Activated T-cell treated with anti-CD3 and anti-CD28 coated beads for 48 hours (primary cell): ENCODE results near the gene TASOR2.

ENCODE experiments used
- DNase-seq: peaks from one replicate; pipeline ENCODE4 v3.0.0-alpha.2; 2020; ENCODE audit warnings: low read depth

The TASOR2 gene

DNA sequence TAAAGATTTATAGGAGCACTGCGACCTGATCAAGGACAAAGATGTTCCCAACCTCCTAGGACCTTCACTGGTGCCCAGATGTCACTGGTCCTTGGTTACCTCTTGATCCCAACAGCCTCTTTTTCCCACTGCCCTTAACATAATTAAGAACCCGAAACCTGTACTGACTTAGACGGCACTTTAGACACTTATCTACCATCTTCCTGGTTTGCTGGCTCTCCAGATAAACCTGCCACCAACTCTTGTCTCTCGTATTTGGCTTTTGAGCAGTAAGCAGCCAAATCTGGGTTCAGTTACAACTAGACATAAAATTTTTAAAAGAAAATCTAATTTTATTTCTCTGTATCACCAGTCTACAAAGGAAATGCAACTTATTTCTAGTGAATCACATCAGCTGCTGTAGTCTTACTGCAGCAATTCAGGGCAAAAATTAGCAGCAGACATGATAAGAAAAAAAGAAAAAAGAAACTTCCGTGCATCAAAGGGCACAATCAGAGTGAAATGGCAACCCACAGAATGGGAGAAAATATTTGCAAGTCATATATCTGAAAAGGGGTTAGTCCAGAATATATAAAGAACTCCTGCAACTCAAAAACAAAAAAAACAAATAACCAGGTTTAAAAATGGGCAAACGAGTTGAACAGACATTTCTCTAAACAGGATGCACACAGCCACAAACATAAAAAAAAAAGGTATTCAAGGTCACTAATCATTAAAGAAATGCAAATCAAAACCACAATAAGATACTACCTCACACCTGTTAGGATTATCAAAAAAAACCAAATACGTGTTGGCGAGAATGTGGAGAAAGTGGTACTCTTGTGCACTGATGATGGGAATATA, 27.7 kb upstream of the TASOR2 start:
- DNase-seq = no peak

DNA sequence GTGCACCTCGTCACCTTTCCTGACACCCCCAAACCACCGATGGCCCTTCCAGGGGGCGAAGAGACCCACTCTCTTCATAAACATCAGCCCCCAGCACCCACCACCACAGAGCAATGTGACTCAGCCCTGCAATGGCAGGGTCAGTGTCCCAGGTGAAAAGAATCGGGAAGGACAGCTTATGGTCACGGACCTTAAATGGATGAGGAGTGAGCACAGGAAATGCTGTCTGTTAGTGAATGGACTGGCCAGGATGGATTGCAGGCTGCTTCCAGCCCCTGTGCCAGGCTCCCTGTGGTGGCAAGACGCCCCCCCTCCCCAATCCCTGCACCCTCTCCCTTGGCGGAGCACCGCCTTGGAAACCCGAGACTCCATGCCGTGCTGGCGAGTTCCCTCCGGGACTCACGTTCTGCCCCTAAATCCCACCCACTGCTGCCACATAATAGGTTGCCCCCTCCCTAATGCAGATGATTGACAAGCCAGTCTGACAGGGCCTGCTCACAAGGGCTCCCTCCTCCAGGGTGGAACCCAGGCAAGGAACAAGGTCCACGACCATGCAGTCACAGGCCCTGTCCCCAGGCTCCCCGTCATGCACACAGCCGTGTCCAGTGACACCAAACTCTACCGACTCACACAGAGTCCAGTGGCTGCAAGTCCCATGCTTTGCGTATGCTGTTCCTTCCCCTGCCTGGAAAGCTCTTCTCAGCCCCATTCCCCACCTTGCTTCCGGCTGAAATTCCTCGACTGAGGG, 25.6 kb upstream of the TASOR2 start:
- no peak for DNase-seq

- DNase-seq = no peak
Measured at GRCh38 chr10:5659702-5660528, 24.7 kb upstream of the TASOR2 start.

DNA sequence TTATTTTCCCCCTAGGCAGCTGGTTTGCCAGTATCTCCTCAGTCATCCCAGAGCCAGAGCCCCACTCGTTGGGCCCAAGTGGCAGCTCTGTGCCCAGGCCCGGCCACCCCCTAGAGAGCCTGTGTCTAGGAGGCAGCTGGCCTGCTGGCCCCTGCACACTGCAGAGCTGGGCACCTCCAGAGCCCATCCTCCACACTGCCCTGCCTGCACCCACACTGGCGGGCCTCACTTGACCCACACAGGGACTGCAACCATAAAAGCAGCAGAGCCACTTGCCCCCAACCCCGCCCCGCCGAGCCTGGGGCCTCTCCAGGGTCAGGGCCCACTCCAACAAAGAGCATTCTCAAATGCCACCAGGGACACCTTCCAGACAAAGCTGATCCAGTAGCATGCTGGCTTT, 23.6 kb upstream of the TASOR2 start:
- DNase-seq = no peak

- no peak for DNase-seq
Measured at GRCh38 chr10:5662708-5663579, 21.7 kb upstream of the TASOR2 start.

DNA sequence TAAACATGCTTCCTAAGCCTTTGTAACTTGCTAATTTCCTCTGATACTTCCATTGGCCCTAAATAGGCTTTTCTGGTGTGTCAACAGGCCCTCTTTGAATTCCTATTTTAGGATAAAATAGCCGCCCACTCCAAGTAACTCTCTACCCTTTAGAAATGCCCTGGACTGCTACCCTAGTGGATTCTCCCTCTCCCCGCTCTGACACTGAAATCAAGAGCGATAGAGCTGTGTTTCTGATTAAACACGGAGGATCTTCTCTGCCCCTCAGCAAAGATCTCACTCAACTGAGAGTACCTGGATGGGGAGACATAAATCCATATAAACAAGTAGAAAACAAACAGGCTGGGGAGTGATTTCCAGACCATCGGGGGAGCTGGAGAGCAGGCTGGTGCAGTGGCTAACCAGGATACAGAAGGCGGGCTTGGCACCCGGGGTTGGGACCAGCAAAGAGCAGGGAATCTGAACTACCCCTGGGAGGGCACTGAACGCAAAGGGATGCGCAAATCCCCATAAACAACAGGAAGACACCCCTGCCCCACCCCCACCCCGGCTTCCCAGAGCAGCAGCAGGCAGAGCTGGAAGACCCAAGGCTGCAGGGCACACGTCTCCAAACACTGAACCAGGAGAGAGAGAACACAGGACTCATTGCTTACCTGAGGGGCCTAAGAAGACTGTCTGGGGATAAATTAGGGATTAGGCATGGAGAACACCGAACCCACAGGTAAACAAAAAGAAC, 20.8 kb upstream of the TASOR2 start:
- no peak for DNase-seq

DNA sequence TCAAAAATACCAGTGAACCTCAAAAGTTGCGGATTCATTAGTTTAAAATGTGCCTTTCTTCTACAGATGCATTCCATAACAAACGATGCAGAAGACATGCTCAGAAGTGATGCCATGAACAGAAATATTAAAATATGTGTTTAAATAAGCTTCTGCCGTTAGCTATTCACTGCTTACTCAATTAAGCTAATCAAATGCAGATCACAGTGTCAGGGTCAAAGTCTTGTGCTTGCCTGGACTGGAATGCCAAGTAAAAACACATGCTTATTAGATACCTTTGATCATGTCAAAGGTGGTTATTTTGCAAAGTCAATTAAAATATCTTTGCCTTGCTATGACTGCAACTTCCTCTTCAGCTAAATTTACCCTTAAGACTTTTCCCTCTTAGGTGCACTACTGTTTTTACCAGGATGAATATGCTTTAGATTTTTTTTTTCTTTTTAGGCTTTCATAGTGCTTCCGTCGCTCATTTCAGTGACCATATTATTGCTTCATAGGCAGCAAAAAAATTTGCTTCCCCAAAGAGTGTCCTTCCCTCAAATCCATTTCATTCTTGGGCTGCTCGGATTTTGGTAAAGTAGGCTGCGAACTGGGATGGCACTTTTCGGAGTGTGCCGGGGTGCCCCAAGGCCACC, 19.1 kb upstream of the TASOR2 start:
- no peak for DNase-seq

- DNase-seq = peak; percentile 52
Measured at GRCh38 chr10:5666008-5666840, 18.4 kb upstream of the TASOR2 start, which contains the start of gene ASB13. ASB13 (minus strand) TSS chr10:5666595; CDS start chr10:5666551, 44 bp downstream.

DNA sequence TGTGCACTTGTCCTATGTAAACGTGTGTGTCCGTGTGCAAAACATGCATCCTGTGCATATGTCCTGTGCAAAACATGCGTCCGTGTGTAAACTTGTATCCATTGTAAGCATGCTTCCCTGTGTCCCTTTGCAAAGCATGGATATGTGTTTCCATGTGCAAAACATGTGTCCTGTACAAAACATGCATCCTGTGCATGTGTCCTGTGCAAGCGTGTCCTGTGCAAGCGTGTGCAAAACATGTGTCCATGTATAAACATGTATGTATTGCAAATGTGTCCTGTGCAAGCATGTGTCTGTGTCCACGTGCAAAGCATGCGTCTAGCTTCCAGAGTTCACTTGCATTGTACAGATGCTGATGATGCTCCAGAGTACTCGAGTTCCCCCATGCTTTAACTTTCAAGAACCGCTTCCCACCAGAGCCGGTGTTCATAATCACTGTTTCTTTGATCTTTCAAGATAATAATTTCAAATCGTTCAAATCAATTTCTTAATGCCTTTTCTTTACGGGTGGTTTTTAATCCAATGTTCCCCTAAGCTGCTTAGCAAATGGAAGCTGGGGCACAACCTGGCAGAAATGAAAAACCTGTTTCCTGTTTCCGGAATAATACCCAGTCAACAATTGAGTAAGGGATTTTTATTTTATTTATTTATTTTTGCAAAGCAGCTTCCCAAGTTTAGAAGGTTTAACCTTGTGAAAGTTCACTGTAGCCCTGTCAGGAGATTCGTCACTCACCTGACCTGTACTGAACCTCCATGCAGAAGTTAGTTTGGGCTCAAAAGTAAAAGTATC, 17.6 kb upstream of the TASOR2 start:
- no peak for DNase-seq

GRCh38 chr10:5668429-5668828, 16.2 kb upstream of the TASOR2 start:
- no peak for DNase-seq

DNA sequence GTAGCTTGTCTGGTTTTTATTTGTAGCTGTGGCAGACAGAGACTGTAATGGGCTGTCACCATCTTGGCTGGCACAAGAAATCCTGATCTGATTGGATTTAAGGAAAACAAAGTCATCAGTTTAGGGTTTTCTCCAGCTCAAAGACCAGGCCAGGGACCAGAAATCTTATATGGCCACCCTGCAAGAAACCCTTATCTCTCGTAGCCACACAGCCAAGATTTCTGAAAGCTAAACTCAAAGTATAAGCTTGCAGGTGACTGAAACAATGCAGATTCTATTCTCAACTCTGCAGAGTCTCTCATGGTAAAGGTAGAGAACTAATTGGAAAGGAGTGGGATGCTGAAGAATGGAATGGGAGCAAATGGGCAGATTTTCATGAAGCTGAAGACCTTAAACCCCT, 15.0 kb upstream of the TASOR2 start:
- DNase-seq = no peak

DNA sequence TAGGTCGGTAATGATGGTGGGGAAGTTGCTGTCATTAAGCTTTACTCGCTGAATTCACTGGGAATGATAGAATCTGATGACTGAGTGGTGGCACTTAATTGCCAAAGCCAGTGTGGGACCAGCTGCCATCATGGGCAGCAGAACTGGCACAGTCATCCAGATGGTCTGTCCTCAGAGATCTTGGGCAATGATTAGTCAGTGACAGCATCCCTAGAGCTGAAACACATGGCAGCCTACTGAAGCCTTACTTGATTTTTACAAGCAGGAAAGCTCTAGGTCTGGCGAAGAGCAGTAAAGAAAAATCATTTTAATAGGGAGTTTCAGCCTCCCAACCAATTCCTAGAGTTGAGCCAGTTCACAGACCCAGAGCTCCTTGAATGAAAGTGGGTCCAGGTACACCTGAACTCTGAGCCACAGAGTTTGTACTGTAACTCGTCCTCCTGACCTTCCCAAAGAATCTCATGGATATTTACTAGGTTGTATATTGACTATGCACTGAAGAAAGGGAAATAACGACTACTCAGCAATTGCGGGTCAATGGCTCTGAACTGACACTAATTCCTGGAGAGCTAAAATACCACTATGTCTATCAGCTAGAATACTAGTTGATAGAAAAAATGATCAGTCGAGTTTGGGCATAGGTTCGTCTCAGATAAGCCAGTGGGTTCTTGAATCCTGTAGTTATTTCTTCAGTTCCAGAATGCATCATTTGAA, 13.8 kb upstream of the TASOR2 start:
- DNase-seq = no peak

GRCh38 chr10:5678397-5679036, 6.1 kb upstream of the TASOR2 start:
- no peak for DNase-seq

- DNase-seq = no peak
Measured at GRCh38 chr10:5679037-5679435, 5.6 kb upstream of the TASOR2 start.

DNA sequence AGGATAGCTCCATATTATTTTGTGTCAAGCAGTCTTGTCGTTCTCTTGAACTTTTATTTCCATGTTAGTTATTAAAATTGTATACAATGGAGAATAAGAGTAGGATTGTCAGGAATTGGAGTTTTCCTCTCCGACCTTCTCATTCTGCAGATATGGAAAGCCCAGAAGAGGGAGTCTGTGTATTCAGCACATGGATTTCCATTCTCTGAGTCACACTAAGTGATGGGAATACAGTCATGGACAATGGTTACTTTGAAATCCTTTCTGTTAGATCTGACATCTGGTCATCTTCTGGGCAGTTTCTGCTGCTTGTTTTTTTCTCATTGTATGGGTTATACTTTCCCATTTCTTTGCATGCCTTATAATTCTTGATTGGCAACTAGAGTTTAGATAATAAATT, 5.0 kb upstream of the TASOR2 start:
- DNase-seq = no peak

GRCh38 chr10:5681930-5682329, 2.7 kb upstream of the TASOR2 start:
- DNase-seq = no peak

GRCh38 chr10:5683065-5683464, 1.6 kb upstream of the TASOR2 start:
- DNase-seq = no peak
